ENCODE results near the gene CCDC83. TPM values are rescaled to one million over a fixed set of nuclear protein-coding genes. Genes with fewer than 3 reads are reported as not detected.

Gene CCDC83
- polyA plus RNA-seq, 3 donors, result not detected

- no peak overlapping the region for H3K9ac ChIP-seq (ENCODE audit: insufficient read depth, low read length, poor library complexity, severe bottlenecking)
- H4K20me1 ChIP-seq (ENCODE audit: insufficient read depth, low read length), result no peaks in the 10 kb centered on the region
- H2AFZ ChIP-seq (ENCODE audit: insufficient read depth, low read depth, low read length, poor library complexity, severe bottlenecking), result no peak overlapping the region
- H3K4me1 ChIP-seq (ENCODE audit: control insufficient read depth in 1 of 2, insufficient read depth in 2 of 2, low read length in 2 of 2), result peaks cover 0 to 4% of the 10 kb centered on the region in 2 donors
- no peaks in the 10 kb centered on the region for H3K79me2 ChIP-seq (ENCODE audit: insufficient read depth, low read length)
- no peak overlapping the region for H3K27ac Mint-ChIP-seq
- H3K9me3 ChIP-seq (replicated peaks in 1 of 2; ENCODE audit: control insufficient read depth in 1 of 2, insufficient read depth in 1 of 2, low read length in 2 of 2), result no peaks in the 10 kb centered on the region
- H3K27ac ChIP-seq (ENCODE audit: low read depth in 1 of 2, low read length in 2 of 2), result no peak overlapping the region
- H3K4me3 ChIP-seq (replicated peaks in 1 of 3; ENCODE audit: low read depth in 2 of 3, low read length in 3 of 3), result no peak overlapping the region
- H3K36me3 ChIP-seq (replicated peaks in 1 of 2; ENCODE audit: control insufficient read depth in 1 of 2, insufficient read depth in 2 of 2, low read length in 2 of 2), result no peaks in the 10 kb centered on the region
- DNase-seq, result no peak
- intact Hi-C loops (cut with micrococcal nuclease), result no loop called here
- H3K36me3 Mint-ChIP-seq, result no peaks in the 10 kb centered on the region
- 40% methylated on average over 1 of the region's 3 CpGs for WGBS (ENCODE audit: insufficient coverage)
- H3K9me3 Mint-ChIP-seq, result no peaks in the 10 kb centered on the region
- no peaks in the 10 kb centered on the region for H3K27me3 ChIP-seq (ENCODE audit: control insufficient read depth in 2 of 2, insufficient read depth in 2 of 2, low read length in 2 of 2)
- H3K4me3 Mint-ChIP-seq, result no peak overlapping the region
- H3K27me3 Mint-ChIP-seq (ENCODE audit: low read depth in 3 of 3), result no peaks in the 10 kb centered on the region
- TF ChIP-seq CTCF (IDR thresholded peaks at IDR 0.05), result no peak
- H3K4me2 ChIP-seq (replicated peaks; ENCODE audit: extremely low read depth, low read length, poor library complexity, severe bottlenecking), result no peak overlapping the region
- H3K4me1 Mint-ChIP-seq, result peaks cover 4% of the 10 kb centered on the region
Observed at GRCh38 chr11:85867751-85868150, 12.6 kb downstream of the CCDC83 start.

- no peaks in the 10 kb centered on the region for H4K20me1 ChIP-seq (ENCODE audit: insufficient read depth, low read length)
- no peak overlapping the region for H3K27ac ChIP-seq (ENCODE audit: low read depth in 1 of 2, low read length in 2 of 2)
- H3K79me2 ChIP-seq (ENCODE audit: insufficient read depth, low read length), result no peaks in the 10 kb centered on the region
- intact Hi-C loops (cut with micrococcal nuclease), result no loop called here
- Mint-ChIP-seq H3K36me3 (no peaks in the 10 kb centered on the region), H3K9me3 (no peaks in the 10 kb centered on the region), H3K27ac (no peak overlapping the region), H3K27me3 (ENCODE audit: low read depth in 3 of 3) (peaks cover 0 to 1% (median 0%) of the 10 kb centered on the region in 3 donors), H3K4me1 (no peaks in the 10 kb centered on the region), H3K4me3 (no peak overlapping the region)
- no CpG with 5 or more reads among the region's 2 CpGs for WGBS (ENCODE audit: insufficient coverage)
- no peaks in the 10 kb centered on the region for H3K9me3 ChIP-seq (replicated peaks in 1 of 2; ENCODE audit: control insufficient read depth in 1 of 2, insufficient read depth in 1 of 2, low read length in 2 of 2)
- H3K4me1 ChIP-seq (ENCODE audit: control insufficient read depth in 1 of 2, insufficient read depth in 2 of 2, low read length in 2 of 2), result no peaks in the 10 kb centered on the region
- no peak overlapping the region for H3K4me2 ChIP-seq (replicated peaks; ENCODE audit: extremely low read depth, low read length, poor library complexity, severe bottlenecking)
- no peak overlapping the region for H3K4me3 ChIP-seq (replicated peaks in 1 of 3; ENCODE audit: low read depth in 2 of 3, low read length in 3 of 3)
- no peaks in the 10 kb centered on the region for H3K36me3 ChIP-seq (replicated peaks in 1 of 2; ENCODE audit: control insufficient read depth in 1 of 2, insufficient read depth in 2 of 2, low read length in 2 of 2)
- H3K27me3 ChIP-seq (ENCODE audit: control insufficient read depth in 2 of 2, insufficient read depth in 2 of 2, low read length in 2 of 2), result no peaks in the 10 kb centered on the region
- no peak overlapping the region for H2AFZ ChIP-seq (ENCODE audit: insufficient read depth, low read depth, low read length, poor library complexity, severe bottlenecking)
- no peak overlapping the region for H3K9ac ChIP-seq (ENCODE audit: insufficient read depth, low read length, poor library complexity, severe bottlenecking)
- no peak for TF ChIP-seq CTCF (IDR thresholded peaks at IDR 0.05)
- no peak for DNase-seq
Observed at GRCh38 chr11:85869781-85870180, 14.6 kb downstream of the CCDC83 start.
